SK-N-SH treated with all-trans-retinoic acid at 6 μM for 48 hours (cell line): ENCODE measurements around the gene RBM34.

Experiments
- ATAC-seq: fragments of 200-7000 bp; cut with Tn5 transposase; 3 replicates; pipeline ENCODE4 v1.9.1; 2020; ENCODE audit warnings: mild to moderate bottlenecking, moderate library complexity
- BACH2 ChIP-seq: fragments of 250-450 bp; sonication (Bioruptor Pico); IDR thresholded peaks from 2 replicates; pipeline ENCODE4 v1.9.0; 2021; ENCODE audit warnings: mild to moderate bottlenecking, borderline replicate concordance
- CREB5 ChIP-seq: fragments of 250-450 bp; sonication (Bioruptor Pico); IDR thresholded peaks from 2 replicates; pipeline ENCODE4 v1.5.1; 2020; ENCODE audit warnings: low read depth, mild to moderate bottlenecking, moderate library complexity
- CSDC2 ChIP-seq: fragments of 250-450 bp; sonication (Bioruptor Pico); IDR thresholded peaks from 2 replicates; pipeline ENCODE4 v1.5.0; 2020; ENCODE audit warnings: mild to moderate bottlenecking, moderate library complexity
- CSRNP3 ChIP-seq: fragments of 250-450 bp; sonication (Bioruptor Pico); IDR thresholded peaks from 2 replicates; pipeline ENCODE4 v1.5.1; 2021; ENCODE audit warnings: mild to moderate bottlenecking, moderate library complexity
- ESRRG ChIP-seq: fragments of 250-450 bp; sonication (Bioruptor Pico); IDR thresholded peaks from 2 replicates; pipeline ENCODE4 v1.6.1; 2021; ENCODE audit warnings: mild to moderate bottlenecking
- GLIS3 ChIP-seq: fragments of 250-450 bp; sonication (Bioruptor Pico); IDR thresholded peaks from 2 replicates; pipeline ENCODE4 v1.5.0; 2020; ENCODE audit warnings: mild to moderate bottlenecking, moderate library complexity
- ISL1 ChIP-seq: fragments of 250-450 bp; sonication (Bioruptor Pico); IDR thresholded peaks from 2 replicates; pipeline ENCODE4 v2.1.2; 2022; ENCODE audit warnings: mild to moderate bottlenecking, moderate library complexity
- OSR1 ChIP-seq: fragments of 250-450 bp; sonication (Bioruptor Pico); IDR thresholded peaks from 2 replicates; pipeline ENCODE4 v1.8.0; 2022; ENCODE audit warnings: moderate library complexity, mild to moderate bottlenecking, inconsistent platforms
- PATZ1 ChIP-seq: fragments of 250-450 bp; sonication (Bioruptor Pico); IDR thresholded peaks from 2 replicates; pipeline ENCODE4 v1.8.0; 2020; ENCODE audit warnings: mild to moderate bottlenecking, moderate library complexity, borderline replicate concordance
- POU6F1 ChIP-seq: fragments of 250-450 bp; sonication (Bioruptor Pico); IDR thresholded peaks from 2 replicates; pipeline ENCODE4 v1.8.0; 2021; ENCODE audit warnings: low read depth, mild to moderate bottlenecking, moderate library complexity, borderline replicate concordance
- PPARA ChIP-seq: fragments of 250-450 bp; sonication (Bioruptor Pico); IDR thresholded peaks from 2 replicates; pipeline ENCODE4 v1.5.0; 2020; ENCODE audit warnings: mild to moderate bottlenecking, borderline replicate concordance
- RARB ChIP-seq: fragments of 250-450 bp; sonication (Bioruptor Pico); IDR thresholded peaks from 2 replicates; pipeline ENCODE4 v1.8.0; 2021; ENCODE audit warnings: mild to moderate bottlenecking, moderate library complexity
- SNAI2 ChIP-seq: fragments of 250-450 bp; sonication (Bioruptor Pico); IDR thresholded peaks from 2 replicates; pipeline ENCODE4 v1.5.0; 2020; ENCODE audit warnings: mild to moderate bottlenecking, moderate library complexity
- TCF4 ChIP-seq: fragments of 250-450 bp; sonication (Bioruptor Pico); IDR thresholded peaks from 2 replicates; pipeline ENCODE4 v1.8.0; 2021; ENCODE audit warnings: mild to moderate bottlenecking, moderate library complexity, borderline replicate concordance
- TOX ChIP-seq: fragments of 250-450 bp; sonication (Bioruptor Pico); IDR thresholded peaks from 2 replicates; pipeline ENCODE4 v1.8.0; 2021; ENCODE audit warnings: mild to moderate bottlenecking, moderate library complexity, borderline replicate concordance
- TSHZ2 ChIP-seq: fragments of 250-450 bp; sonication (Bioruptor Pico); IDR thresholded peaks from 2 replicates; pipeline ENCODE4 v1.5.0; 2020; ENCODE audit warnings: mild to moderate bottlenecking, moderate library complexity
- ZC3H10 ChIP-seq: fragments of 250-450 bp; sonication (Bioruptor Pico); IDR thresholded peaks from 2 replicates; pipeline ENCODE4 v1.5.1; 2021; ENCODE audit warnings: mild to moderate bottlenecking, moderate library complexity
- ZFP3 ChIP-seq: fragments of 250-450 bp; sonication (Bioruptor Pico); IDR thresholded peaks from 2 replicates; pipeline ENCODE4 v1.5.0; 2020; ENCODE audit warnings: mild to moderate bottlenecking, moderate library complexity
- ZFP30 ChIP-seq: fragments of 450-650 bp; formaldehyde crosslinking; IDR thresholded peaks from 2 replicates; pipeline ENCODE4 v1.5.0; 2022; ENCODE audit warnings: mild to moderate bottlenecking, moderate library complexity
- ZNF565 ChIP-seq: fragments of 450-650 bp; formaldehyde crosslinking; conservative IDR thresholded peaks from 2 replicates; pipeline ENCODE4 v1.5.0; 2020; ENCODE audit warnings: low read depth, mild to moderate bottlenecking, moderate library complexity
- ZNF70 ChIP-seq: fragments of 450-650 bp; formaldehyde crosslinking; IDR thresholded peaks from 2 replicates; pipeline ENCODE4 v1.5.0; 2020; ENCODE audit warnings: mild to moderate bottlenecking, moderate library complexity
- ZNF8 ChIP-seq: fragments of 450-650 bp; formaldehyde crosslinking; IDR thresholded peaks from 2 replicates; pipeline ENCODE4 v1.5.0; 2020; ENCODE audit warnings: mild to moderate bottlenecking, moderate library complexity

Gene RBM34

GRCh38 chr1:235127732-235128455 lies 33.2 kb downstream of the RBM34 start:
- TF ChIP-seq ZNF8, result no peak
- no peak for TF ChIP-seq CSDC2 (CRISPR knock-in tag)
- TF ChIP-seq PATZ1 (CRISPR knock-in tag), result no peak
- TF ChIP-seq TOX, result no peak
- no peak for TF ChIP-seq ZFP3 (CRISPR knock-in tag)
- no peak for TF ChIP-seq ZC3H10 (CRISPR knock-in tag)
- no peak for TF ChIP-seq ZFP30
- no peak for TF ChIP-seq ISL1 (CRISPR knock-in tag)
- TF ChIP-seq TSHZ2 (CRISPR knock-in tag), result no peak
- no peak for TF ChIP-seq PPARA (CRISPR knock-in tag)
- TF ChIP-seq ZNF70 (CRISPR knock-in tag), result no peak
- no peak for TF ChIP-seq POU6F1 (CRISPR knock-in tag)
- no peak for TF ChIP-seq GLIS3
- TF ChIP-seq BACH2 (CRISPR knock-in tag), result no peak

GRCh38 chr1:235127203-235127602 lies 33.8 kb downstream of the RBM34 start:
- no peak for TF ChIP-seq OSR1
- no peak for TF ChIP-seq TSHZ2 (CRISPR knock-in tag)
- no peak for TF ChIP-seq CSDC2 (CRISPR knock-in tag)
- TF ChIP-seq BACH2 (CRISPR knock-in tag), result no peak
- TF ChIP-seq ZNF8, result no peak
- no peak for TF ChIP-seq GLIS3
- no peak for TF ChIP-seq ESRRG
- TF ChIP-seq CREB5 (CRISPR knock-in tag), result no peak
- TF ChIP-seq TCF4 (CRISPR knock-in tag), result no peak
- TF ChIP-seq, all 23 proteins: peak for 0
- no peak for ATAC-seq

More at GRCh38 chr1:235127732-235128455, 33.2 kb downstream of the RBM34 start:
- ATAC-seq, result peak; percentile 27

- TF ChIP-seq ZNF70 (CRISPR knock-in tag) (no peak), ZFP30 (no peak), RARB (CRISPR knock-in tag) (no peak), CSRNP3 (CRISPR knock-in tag) (no peak), ESRRG (no peak), SNAI2 (CRISPR knock-in tag) (no peak), ZNF565 (CRISPR knock-in tag) (no peak), ZFP3 (CRISPR knock-in tag) (no peak)
- no peak for ATAC-seq
Observed at GRCh38 chr1:235124665-235125064, 36.4 kb downstream of the RBM34 start.
